Osteoblast (primary cell): ENCODE results near the gene SLC27A4. TPM values are rescaled to one million over a fixed set of nuclear protein-coding genes. Genes with fewer than 3 reads are reported as not detected.

Experiments
- DNase-seq: peaks from one replicate; pipeline ENCODE4 v3.0.0; 2011; ENCODE audit warnings: low spot score, mixed read lengths; ENCODE audit not compliant: insufficient read length; ENCODE audit errors: missing footprints
- H2AFZ ChIP-seq: 2 replicates; pipeline ENCODE4 v1.6.0; 2011; ENCODE audit warnings: mild to moderate bottlenecking, low read length
- H3K27ac ChIP-seq: 2 replicates; pipeline ENCODE4 v1.5.1; 2011; ENCODE audit warnings: mild to moderate bottlenecking, low read depth, low read length, moderate library complexity
- H3K27me3 ChIP-seq: 2 replicates; pipeline ENCODE4 v1.6.0; 2012; ENCODE audit warnings: mild to moderate bottlenecking, control low read depth, inconsistent platforms, low read length, moderate library complexity; ENCODE audit not compliant: insufficient read depth
- H3K36me3 ChIP-seq: 2 replicates; pipeline ENCODE4 v1.5.1; 2011; ENCODE audit warnings: mild to moderate bottlenecking, low read length, control low read depth, moderate library complexity; ENCODE audit not compliant: insufficient read depth
- H3K4me1 ChIP-seq: 2 replicates; pipeline ENCODE4 v1.5.1; 2011; ENCODE audit warnings: mild to moderate bottlenecking, low read length, control low read depth, moderate library complexity; ENCODE audit not compliant: insufficient read depth
- H3K4me2 ChIP-seq: 2 replicates; pipeline ENCODE4 v1.6.0; 2011; ENCODE audit warnings: mild to moderate bottlenecking, low read length; ENCODE audit not compliant: insufficient read depth
- H3K4me3 ChIP-seq: fragments of 200-600 bp; sonication (generic); 3 replicates; pipeline ENCODE4 v1.5.1; 2012; ENCODE audit warnings: mild to moderate bottlenecking, low read length, inconsistent platforms; ENCODE audit not compliant: insufficient read depth
- H3K79me2 ChIP-seq: 2 replicates; pipeline ENCODE4 v1.6.0; 2012; ENCODE audit warnings: mild to moderate bottlenecking, low read length, control low read depth, inconsistent platforms; ENCODE audit not compliant: insufficient read depth
- H3K9me3 ChIP-seq: 2 replicates; pipeline ENCODE4 v1.5.1; 2011; ENCODE audit warnings: low read depth, low read length, control low read depth
- H4K20me1 ChIP-seq: 2 replicates; pipeline ENCODE4 v1.6.0; 2012; ENCODE audit warnings: mild to moderate bottlenecking, low read length, control low read depth; ENCODE audit not compliant: insufficient read depth
- total RNA-seq: library from RNA; depleted of rRNA; stranded (reverse); fragments of >200 nt; gene quantifications from 2 replicates; pipeline ENCODE4 v1.2.3, GENCODE V29; 2012
- TF ChIP-seq, protein P1 (sequence below): IDR thresholded peaks from 2 replicates; pipeline ENCODE4 v1.5.1; 2011; ENCODE audit warnings: mild to moderate bottlenecking, low read depth, low read length, moderate library complexity; ENCODE audit errors: extremely low read depth

SLC27A4 gene
- total RNA-seq, 1 donor, result 21.4 TPM

DNA sequence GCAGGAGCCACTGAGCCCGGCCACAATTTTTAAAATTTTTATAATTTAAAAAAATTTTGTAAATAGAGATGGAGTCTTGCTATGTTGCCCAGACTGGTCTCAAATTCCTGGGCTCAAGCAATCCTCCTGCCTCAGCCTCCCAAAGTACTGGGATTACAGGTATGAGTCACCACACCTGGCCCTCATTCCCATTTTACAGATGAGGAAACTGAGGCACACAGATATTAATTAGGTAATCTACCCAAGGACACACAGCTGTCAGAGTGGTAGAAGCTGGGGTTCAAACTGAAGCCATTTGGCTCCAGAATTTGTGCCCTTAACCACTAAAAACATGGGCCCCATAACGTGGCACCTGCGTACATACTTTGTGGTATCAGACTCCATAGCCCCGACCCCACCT lies 25.6 kb upstream of the SLC27A4 start:
- no peaks in the 10 kb centered on the region for H3K4me1 ChIP-seq
- H3K4me2 ChIP-seq, result no peak overlapping the region
- H4K20me1 ChIP-seq, result no peaks in the 10 kb centered on the region
- H3K36me3 ChIP-seq, result peaks cover 40% of the 10 kb centered on the region
- no peak overlapping the region for H3K27ac ChIP-seq
- no peak overlapping the region for H3K4me3 ChIP-seq
- no peaks in the 10 kb centered on the region for H3K27me3 ChIP-seq
- H3K9me3 ChIP-seq, result no peaks in the 10 kb centered on the region
- H2AFZ ChIP-seq, result no peak overlapping the region
- H3K79me2 ChIP-seq, result no peaks in the 10 kb centered on the region
- no peak for DNase-seq
- TF ChIP-seq, protein P1, sequence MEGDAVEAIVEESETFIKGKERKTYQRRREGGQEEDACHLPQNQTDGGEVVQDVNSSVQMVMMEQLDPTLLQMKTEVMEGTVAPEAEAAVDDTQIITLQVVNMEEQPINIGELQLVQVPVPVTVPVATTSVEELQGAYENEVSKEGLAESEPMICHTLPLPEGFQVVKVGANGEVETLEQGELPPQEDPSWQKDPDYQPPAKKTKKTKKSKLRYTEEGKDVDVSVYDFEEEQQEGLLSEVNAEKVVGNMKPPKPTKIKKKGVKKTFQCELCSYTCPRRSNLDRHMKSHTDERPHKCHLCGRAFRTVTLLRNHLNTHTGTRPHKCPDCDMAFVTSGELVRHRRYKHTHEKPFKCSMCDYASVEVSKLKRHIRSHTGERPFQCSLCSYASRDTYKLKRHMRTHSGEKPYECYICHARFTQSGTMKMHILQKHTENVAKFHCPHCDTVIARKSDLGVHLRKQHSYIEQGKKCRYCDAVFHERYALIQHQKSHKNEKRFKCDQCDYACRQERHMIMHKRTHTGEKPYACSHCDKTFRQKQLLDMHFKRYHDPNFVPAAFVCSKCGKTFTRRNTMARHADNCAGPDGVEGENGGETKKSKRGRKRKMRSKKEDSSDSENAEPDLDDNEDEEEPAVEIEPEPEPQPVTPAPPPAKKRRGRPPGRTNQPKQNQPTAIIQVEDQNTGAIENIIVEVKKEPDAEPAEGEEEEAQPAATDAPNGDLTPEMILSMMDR, result no peak

DNA sequence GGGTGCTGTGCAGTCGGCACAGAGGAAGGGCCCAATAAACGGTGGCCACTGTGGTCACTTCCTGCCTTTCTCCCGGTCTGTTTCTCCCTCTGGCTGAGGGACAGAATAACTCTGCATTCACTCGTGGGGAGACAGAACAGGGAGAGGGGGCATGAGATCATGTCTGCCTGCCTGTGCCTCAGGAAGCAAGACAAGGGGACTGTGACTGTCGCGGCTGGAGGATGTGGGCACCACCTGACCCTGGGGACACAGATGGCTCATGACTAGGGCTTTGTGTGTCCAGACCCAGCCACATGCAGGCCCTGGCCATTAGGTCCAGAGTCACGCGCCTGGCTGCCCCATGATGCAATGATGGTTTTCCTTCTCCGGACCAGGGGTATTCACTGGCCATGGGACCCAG lies 23.9 kb upstream of the SLC27A4 start:
- Histone ChIP-seq H4K20me1 (no peaks in the 10 kb centered on the region), H3K9me3 (no peaks in the 10 kb centered on the region), H2AFZ (no peak overlapping the region), H3K4me3 (no peak overlapping the region), H3K36me3 (peaks cover 23% of the 10 kb centered on the region), H3K27ac (no peak overlapping the region), H3K4me2 (no peak overlapping the region), H3K27me3 (no peaks in the 10 kb centered on the region), H3K79me2 (peaks cover 6% of the 10 kb centered on the region), H3K4me1 (peaks cover 4% of the 10 kb centered on the region)
- DNase-seq, result no peak
- TF ChIP-seq, protein P1, result no peak

DNA sequence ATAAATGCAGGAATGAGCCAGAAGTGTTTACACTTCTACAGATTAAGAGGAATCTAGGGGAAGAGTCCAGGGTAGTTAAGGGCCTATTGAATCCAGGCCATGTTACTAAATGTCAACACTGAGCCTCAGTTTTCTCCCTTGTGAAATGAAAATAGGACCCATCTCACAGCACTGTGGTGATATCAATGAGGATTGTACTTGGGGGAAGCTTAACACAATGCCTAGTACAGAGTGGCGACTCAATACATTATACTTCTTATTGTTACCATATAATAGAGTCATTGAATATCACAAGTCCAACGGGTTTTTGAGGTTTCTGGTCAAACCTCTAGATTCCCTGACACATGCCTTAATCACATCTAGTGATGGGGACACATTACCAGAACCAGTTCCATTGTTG lies 22.7 kb upstream of the SLC27A4 start:
- Histone ChIP-seq H3K27me3 (no peaks in the 10 kb centered on the region), H4K20me1 (no peaks in the 10 kb centered on the region), H3K9me3 (no peaks in the 10 kb centered on the region), H3K4me3 (no peak overlapping the region), H3K27ac (no peak overlapping the region), H3K36me3 (peaks cover 21% of the 10 kb centered on the region), H3K79me2 (peaks cover 15% of the 10 kb centered on the region), H2AFZ (no peak overlapping the region), H3K4me2 (no peak overlapping the region), H3K4me1 (peaks cover 9% of the 10 kb centered on the region)
- TF ChIP-seq, protein P1, result no peak
- DNase-seq, result peak; percentile 31

DNA sequence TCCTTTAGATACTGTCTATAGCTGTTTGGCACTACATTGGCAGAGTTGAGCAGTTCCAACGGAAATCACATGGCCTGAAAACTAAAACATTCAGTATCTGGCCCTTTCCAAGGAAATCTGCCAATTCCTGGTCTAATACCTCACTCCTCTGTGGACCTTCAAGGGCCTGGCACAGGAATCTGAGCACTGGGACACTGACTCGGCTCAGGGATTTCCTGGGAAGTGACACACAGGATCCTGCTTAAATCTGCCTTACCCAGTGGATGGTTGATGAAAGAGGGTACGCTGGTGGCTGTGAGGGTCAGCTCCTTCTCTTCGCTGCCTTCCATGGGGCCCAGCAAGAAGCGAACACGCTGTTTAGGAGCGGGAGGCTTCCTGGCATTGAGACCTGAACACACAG lies 19.0 kb upstream of the SLC27A4 start:
- Histone ChIP-seq H3K79me2 (peaks cover 47% of the 10 kb centered on the region), H3K27ac (no peak overlapping the region), H3K27me3 (no peaks in the 10 kb centered on the region), H2AFZ (no peak overlapping the region), H3K4me1 (peaks cover 19% of the 10 kb centered on the region), H3K36me3 (peaks cover 33% of the 10 kb centered on the region), H3K4me3 (peak overlapping the region; percentile 81), H4K20me1 (peaks cover 9% of the 10 kb centered on the region), H3K4me2 (peak overlapping the region; percentile 99), H3K9me3 (no peaks in the 10 kb centered on the region)
- TF ChIP-seq, protein P1, result no peak
- peak; percentile 69 for DNase-seq
